ENCODE results near the gene TEX54.
"Not testable (repeated sequence)": the region's sequence is repeated elsewhere in the genome, so short reads cannot be mapped to it uniquely, and the experiment has no call there.

Gene TEX54

DNA sequence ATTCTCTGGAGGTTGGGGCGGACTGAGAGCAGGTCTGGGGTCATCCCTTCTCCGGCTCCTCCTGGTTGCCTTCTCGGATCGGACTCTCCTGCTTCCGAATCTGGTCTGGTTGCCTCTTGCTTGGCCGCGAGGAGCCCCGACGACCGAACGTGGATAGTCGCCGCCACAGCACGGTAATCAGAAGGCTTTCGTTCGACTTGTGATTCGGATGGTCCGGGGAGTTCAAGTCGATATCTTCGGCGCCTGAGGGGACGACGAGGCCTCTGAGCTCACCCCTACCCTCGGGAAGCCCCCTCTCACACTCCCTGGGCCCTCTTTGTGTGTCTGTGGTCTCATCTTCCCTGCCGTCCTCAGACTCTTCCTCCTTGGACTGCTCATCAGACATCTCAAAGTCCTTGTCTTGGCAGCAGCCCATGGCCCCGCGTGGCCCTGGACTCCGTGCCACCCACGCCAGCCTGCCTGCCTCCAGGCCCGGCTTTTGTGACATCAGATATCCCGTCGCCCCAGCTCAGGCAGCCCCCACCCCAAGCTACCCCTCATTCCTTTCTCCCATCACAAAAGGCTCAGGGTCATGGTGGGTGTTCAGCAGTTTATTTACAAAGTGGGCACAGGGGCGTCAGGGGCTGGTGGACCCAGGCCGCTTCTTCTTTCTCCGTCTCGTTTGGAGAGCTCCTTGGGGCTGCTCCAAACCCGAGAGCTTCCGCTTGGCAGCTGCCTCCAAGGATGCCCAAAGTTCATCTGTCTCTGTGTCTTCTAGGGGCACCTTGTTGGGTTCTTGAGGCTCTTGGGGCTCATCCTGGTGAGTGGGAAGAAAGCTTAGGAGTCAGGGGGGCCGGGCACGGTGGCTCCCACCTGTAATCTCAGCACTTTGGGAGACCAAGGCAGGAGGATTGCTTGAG is at the start of gene TEX54:
TEX54 (minus strand) TSS at position 506 of the 899 bp plus-strand sequence.
- no peak for DNase-seq (ENCODE audit: low read depth in 2 of 2)

DNA sequence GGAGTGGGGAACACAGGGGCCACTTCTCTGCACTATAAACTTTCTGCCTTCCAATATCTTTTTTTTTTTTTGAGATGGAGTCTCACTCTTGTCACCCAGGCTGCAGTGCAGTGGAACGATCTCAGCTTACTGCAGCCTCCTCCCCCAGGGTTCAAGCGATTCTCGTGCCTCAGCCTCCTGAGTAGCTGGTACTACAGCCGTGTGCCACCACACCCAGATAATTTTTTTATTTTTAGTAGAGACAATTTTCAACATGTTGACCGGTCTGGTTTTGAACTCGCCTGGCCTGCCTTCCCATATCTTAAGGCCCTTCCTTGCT is 49.7 kb upstream of the TEX54 start:
- DNase-seq (ENCODE audit: low read depth in 2 of 2), result no peak

DNA sequence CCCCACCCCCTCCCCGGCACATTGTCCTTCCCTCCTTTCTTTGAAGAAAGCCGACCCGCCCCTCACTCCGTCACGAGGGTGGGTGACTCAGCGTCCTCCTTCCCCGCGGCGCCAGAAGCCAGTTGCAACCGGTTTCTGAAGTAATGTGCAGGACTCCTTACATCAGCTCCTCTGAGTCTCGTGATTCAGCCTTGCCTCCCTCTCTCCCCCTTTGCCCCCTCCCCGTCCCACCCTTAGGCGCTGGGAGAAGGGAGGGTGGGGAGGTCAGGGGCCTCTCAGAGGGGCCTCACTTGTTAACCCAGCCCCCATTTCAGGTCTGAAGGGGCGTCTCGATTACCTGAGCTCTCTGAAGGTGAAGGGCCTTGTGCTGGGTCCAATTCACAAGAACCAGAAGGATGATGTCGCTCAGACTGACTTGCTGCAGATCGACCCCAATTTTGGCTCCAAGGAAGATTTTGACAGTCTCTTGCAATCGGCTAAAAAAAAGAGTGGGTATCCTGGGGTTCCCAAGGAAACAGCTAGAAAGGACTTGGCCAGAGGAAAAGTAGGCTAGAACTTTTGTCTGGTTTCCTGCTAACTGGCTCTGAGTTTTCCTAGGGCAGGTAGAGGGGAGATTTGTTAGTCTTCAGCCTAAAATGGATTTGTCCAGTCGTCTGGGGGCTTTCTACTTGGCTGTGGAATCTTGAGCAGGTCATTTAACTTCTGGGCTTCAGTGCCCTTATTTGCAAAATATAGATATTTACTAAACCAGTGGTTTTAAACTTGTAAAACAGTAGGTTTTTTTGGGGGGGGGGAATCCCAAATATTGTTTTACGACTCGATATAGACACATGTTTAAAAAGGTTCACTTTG is 49.2 kb upstream of the TEX54 start:
- peak; percentile 91 to 92 for DNase-seq (ENCODE audit: low read depth in 2 of 2)

DNA sequence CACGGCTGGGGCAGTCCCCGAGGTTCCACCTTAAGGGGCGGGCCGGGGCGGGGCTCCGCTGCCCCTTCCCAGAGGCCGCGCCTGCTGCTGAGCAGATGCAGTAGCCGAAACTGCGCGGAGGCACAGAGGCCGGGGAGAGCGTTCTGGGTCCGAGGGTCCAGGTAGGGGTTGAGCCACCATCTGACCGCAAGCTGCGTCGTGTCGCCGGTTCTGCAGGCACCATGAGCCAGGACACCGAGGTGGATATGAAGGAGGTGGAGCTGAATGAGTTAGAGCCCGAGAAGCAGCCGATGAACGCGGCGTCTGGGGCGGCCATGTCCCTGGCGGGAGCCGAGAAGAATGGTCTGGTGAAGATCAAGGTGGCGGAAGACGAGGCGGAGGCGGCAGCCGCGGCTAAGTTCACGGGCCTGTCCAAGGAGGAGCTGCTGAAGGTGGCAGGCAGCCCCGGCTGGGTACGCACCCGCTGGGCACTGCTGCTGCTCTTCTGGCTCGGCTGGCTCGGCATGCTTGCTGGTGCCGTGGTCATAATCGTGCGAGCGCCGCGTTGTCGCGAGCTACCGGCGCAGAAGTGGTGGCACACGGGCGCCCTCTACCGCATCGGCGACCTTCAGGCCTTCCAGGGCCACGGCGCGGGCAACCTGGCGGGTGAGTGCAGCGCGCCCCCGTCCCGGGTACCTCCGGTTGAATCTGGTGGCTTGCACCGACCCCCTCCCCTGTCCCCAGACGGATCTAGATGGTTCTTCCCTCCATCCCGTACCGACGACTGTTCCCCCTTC is 48.4 kb upstream of the TEX54 start, which contains the start of gene SLC3A2:
SLC3A2 (plus strand) TSS at position 94 of the 776 bp plus-strand sequence; CDS start at position 222, 128 bp downstream.
- DNase-seq (ENCODE audit: low read depth in 2 of 2), result peak; percentile 73 to 78

DNA sequence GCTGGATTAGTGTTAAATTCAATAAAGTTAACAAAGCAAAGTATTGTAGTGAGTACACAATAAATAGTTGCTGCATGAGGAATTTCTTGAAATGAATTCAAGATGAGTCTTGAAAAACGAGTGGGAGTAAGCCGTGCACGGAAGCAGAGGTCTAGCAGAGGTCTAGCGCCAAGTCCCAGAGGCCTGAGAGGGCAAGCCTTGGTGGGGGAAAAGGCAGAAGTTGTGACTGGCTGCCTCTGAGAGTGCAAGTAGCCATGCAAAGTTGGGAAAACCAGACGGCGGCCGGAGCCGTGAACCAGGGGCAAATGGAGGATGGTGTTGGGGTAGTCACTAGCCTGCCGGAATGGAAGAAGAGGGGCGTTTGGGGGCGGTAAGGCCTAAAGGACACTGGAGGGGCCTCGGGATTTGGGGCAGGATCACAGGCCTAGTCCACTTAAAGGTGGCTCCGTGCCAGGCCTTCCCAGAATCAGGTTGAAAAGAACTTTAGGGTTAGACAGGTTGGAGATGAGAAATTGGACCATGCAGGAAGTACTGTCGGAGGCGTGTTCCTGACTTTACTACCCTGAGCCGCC is 47.7 kb upstream of the TEX54 start:
- no peak for DNase-seq (ENCODE audit: low read depth in 2 of 2)

DNA sequence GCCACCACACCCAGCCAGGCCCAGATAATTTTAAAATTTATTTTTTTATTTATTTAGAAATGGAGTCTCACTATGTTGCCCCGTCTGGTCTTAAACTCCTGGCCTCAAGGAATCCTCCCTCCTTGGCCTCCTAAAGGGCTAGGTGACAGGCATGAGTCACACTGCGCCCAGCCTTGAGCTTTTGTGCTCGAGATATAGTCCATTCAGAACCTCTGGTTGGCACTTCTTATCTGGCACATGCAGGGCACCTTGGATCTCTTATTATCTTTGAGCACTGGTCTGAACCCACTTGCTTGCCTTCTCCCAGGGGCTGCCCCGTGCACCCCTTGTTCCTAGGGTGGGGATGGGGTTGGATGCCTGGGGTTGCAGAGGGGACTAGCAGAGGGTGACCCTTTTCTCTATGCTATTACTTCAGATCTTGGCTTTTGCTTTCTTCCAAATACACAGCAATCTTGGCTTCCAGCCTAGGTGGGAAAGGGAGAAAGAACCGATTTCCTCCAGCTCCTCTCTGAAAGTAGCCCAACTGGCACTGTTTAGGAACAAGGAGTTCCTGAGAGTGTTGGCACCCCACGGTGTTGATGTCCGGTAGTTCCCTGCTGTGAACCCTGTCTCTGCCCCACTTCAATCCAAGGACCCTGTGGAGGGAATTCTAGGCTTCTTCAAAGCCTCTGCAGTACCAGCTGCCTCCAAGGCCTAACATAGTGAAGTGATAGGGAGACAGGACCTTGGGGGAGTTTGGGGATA is 46.8 kb upstream of the TEX54 start:
- no peak for DNase-seq (ENCODE audit: low read depth in 2 of 2)

DNA sequence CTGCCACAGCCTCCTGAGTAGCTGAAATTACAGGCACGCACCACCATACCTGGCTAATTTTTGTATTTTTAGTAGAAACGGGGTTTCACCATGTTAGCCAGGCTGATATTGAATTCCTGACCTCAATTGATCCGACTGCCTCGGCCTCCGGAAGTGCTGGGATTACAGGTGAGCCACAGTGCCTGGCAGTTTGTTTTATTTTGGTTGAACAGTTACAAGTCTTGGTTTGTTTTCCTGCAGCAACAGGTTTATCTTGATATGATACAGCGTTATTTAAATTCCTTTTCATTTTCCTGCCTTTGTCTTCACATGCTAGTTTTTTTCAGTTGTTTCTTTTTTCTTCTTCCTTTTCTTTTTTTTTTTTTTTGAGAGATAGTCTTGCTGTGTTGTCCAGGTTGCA is 44.1 kb upstream of the TEX54 start:
- DNase-seq (ENCODE audit: low read depth in 2 of 2), result no peak

DNA sequence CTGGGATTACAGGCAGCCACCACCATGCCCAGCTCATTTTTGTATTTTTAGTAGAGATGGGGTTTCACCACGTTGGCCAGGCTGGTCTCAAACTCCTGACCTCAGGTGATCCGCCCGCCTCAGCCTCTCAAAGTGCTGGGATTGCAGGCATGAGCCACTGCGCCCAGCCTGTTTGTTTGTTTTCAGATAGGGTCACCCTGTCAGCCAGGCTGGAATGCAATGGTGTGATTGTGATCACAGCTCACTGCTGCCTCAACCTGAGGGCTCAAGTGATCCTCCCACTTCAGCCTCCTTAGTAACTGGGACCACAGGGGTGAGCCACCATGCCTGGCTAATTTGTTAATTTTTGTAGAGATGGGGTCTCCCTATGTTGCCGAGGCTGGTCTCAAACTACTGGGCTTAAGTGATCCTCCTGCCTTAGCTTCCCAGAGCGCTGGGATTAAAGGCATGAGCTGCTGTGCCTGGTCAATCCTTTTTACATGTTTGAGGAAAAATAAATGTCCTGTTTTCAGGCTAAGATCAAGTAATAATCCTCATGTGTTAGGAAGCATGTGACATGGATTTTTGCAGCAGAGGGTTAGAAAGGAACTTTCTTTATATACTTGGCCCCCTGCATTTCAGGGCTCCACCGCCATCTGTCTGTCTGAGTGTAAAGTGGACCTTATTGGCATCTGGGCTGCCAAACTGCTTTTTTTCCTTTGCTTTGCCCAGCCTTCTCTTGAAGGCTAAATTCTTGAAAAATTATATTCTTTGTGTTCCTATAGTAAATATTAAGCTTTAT is 43.2 kb upstream of the TEX54 start:
- DNase-seq (ENCODE audit: low read depth in 2 of 2), result no peak

DNA sequence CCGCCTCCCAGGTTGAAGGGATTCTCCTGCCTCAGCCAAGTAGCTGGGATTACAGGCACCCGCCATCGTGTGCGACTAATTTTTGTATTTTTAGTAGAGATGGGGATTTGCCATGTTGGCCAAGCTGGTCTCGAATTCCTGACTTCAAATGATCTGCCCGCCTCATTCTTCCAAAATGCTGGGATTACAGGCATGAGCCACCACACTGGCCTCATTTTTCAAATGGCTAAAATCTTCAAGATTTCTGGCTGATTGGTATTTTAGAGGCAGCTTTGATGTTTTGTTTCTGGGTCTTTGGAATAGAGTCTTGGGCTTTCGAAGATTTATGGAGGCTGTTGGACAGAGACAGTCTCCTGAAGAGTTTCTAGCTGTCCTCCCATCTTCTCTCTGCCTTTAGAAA is 42.2 kb upstream of the TEX54 start:
- no peak for DNase-seq (ENCODE audit: low read depth in 2 of 2)

DNA sequence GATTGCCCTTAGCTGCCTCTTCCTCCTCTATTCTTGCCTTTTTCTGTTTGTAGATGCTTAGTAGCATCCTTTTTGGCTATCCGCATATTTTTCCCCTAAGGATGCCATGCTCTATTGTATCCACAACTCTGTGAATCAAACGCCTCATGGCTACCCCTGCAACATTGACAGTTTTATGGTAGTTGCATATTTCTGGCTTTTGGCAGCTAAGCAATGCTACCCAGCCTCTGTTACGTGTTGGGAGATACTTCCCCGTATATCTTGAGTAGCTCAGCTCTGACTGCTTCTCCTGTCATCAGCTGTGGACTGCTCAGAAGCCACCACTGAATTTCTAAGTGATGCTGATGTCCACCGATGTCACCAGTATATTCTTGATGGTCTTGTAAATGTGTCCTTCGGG is 33.0 kb upstream of the TEX54 start:
- DNase-seq (ENCODE audit: low read depth in 2 of 2), result no peak

DNA sequence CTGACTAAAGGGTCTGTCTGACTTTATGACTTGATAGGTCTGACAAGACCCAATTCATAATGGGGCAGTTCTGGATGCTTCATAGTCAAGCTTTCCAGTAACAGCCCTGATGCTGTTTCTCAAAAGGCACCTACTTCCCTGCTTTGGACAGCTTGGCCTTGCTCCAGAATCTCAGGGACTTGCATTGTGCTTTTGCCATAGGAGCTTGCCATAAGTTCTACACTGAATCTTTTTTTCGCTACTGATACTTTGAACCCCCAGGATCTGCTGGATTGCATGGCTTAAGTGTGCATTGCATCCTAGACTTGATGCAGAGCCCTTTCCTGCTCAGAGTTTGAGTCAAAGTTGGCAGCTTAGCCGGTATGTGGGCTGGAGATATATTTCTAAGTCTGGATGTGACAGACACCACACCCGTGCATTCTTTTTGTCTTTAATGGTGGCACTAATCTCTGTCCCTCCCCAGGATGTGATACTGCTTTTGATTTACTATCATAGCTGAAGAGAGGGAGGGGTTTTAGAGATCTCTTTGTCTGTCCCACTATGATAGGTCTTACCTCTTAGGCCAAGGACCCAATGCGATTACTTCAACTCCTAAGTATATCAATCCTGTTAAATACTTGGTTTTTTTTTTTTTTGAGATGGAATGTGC is 31.2 kb upstream of the TEX54 start:
- no peak for DNase-seq (ENCODE audit: low read depth in 2 of 2)

DNA sequence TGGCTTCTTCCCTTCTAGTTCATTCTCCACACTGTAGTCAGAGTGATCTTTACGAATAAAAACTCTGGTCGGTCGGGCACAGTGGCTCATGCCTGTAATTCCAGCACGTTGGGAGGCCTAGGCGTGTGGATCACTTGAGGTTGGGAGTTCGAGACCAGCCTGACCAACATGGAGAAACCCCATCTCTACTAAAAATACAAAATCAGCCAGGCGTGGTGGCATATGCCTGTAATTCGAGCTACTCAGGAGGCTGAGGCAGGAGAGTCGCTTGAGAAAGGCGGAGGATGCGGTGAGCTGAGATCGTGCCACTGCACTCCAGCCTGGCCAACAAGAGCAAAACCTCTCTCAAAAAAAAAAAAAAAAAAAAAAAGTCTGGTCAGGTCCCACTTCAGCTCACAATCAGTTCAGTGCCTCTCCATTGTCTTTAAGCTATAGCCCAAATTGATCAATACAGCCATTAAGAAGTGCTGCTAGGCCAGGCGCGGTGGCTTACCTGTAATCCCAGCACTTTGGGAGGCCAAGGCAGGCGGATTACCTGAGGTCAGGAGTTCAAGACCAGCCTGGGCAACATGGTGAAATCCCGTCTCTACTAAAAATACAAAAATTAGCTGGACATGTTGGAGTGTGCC is 29.0 kb upstream of the TEX54 start:
- DNase-seq (ENCODE audit: low read depth in 2 of 2), result not testable (repeated sequence)

DNA sequence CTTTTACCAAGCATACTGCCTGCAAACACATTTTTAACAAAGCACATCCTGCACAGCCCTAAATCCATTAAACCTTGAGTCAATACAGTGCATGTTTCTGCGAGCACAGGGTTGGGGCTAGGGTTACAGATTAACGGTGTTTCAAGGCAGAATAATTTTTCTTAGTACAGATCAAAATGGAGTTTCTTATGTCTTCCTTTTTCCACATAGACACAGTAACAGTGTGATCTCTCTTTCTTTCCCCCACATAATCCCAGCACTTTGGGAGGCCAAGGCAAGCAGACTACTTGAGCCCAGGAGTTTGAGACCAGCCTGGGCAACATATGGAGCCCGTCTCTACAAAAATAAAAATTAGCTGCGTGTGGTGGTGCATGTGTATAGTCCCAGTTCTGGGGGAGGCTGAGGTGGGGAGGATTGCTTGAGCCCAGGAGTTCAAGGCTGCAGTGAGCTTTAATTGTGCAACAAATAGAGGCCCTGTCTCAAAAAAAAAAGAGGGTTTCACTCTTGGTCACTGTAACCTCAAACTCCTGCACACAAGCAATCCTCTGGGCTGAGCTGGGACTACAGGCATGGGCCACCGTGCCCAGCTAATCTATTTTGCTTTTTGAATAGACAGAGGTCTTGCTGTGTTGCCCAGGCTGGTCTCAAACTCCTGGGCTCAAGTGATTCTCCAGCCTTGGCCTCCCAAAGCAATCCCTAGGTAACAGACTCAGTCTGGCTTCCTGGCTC is 28.4 kb upstream of the TEX54 start:
- DNase-seq (ENCODE audit: low read depth in 2 of 2), result no peak

DNA sequence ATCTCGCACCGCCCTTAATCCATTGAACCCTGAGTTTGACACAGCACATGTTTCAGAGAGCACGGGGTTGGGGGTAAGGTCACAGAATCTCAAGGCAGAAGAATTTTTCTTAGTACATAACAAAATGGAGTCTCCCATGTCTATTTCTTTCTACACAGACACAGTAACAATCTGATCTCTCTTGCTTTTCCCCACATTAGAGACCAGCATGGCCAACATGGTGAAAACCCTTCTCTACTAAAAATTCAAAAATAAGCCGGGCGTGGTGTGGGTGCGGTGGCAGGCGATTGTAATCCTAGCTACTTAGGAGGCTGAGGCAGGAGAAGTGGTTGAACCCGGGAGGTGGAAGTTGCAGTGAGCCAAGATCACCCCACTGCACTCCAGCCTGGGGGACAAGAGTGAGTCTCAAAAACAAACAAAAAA is 26.7 kb upstream of the TEX54 start:
- not testable (repeated sequence) for DNase-seq (ENCODE audit: low read depth in 2 of 2)

DNA sequence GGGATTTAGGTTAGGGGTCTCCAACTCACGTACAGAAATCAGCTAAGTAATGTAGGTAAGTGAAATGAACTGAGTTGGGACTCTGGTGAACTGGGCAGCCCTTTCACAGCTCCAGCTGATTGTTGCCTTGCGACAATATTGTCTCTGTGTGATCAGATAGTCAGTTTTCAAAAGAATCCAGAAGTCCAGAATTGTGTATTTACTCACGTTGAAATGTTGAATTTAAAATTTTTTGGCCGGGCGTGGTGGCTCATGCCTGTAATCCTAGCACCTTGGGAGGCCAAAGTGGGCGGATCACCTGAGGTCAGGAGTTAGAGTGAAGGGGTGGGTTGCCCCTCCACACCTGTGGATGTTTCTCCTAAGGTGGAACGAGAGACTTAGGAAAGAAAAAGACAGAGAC is 25.6 kb upstream of the TEX54 start:
- DNase-seq (ENCODE audit: low read depth in 2 of 2), result no peak

DNA sequence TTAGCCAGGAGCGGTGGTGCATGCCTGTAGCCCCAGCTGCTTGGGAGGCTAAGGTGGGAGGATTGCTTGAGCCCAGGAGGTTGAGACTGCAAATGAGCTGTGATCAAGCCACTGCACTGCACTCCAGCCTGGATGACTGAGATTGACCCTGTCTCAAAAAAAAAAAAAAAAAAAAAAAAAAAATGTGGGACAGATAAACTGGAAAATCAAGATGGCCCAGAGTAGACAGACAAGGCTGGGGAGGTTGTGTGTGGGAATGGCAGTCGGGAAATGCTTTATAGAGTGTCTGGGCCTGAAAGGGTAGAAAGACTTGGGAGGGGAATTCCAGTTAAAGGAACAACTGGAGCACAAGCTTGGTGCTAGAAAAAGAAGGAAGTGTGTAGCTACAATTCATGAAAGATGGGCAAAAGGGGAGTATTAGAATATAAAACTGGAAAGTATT is 24.9 kb upstream of the TEX54 start:
- no peak for DNase-seq (ENCODE audit: low read depth in 2 of 2)

DNA sequence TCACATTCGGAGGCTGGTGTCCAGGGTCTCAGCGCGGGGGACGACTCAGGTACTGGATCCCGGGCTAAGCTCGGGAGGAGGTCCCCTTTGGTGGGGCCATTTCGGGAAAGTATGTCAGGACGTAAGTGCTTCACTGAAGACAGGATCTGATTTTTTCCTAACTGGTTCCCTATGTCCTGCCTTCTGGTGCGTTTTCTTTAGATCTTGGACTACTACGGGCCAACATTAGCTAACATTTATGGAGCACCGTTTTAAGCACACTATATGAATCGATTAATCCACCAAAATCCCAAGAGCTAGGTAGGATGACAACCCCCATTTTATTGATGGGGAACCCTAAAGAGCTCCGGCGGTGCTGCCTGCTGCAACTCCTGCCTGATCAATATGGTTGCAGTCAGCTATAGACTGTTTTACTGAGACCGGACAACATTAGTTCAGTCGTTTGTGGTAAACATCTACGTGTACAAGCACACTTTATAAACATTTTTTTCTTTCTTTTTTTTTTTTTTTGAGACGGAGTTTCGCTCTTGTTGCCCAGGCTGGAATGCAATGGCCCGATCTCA is 23.8 kb upstream of the TEX54 start:
- no peak for DNase-seq (ENCODE audit: low read depth in 2 of 2)
